Fibroblast of skin of left biceps (primary cell): ENCODE results near the gene ERG.

ENCODE experiments used
- DNase-seq, 2 experiments: peaks; one replicate each; pipeline ENCODE4 v3.0.0-alpha.2; 2013; ENCODE audit warnings: low read depth in 2 of 2

ERG gene

GRCh38 chr21:38389896-38390295 is 108.4 kb downstream of the ERG start:
- DNase-seq = no peak

DNA sequence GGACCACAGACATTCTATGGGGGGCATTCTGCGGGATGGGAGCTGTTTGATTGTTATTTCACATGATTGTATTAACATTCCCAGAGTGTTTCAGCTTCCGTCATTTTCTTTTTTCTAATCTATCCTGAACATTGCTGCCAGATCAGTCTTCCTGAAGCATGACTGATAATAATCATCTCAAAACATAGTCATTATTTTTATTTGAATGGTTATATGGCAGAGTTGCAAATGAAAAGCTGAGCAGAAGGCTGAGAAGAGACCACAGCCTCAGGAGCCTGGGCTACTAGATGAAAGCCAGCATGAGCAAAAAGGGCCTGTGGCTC is 109.0 kb downstream of the ERG start:
- no peak for DNase-seq

DNA sequence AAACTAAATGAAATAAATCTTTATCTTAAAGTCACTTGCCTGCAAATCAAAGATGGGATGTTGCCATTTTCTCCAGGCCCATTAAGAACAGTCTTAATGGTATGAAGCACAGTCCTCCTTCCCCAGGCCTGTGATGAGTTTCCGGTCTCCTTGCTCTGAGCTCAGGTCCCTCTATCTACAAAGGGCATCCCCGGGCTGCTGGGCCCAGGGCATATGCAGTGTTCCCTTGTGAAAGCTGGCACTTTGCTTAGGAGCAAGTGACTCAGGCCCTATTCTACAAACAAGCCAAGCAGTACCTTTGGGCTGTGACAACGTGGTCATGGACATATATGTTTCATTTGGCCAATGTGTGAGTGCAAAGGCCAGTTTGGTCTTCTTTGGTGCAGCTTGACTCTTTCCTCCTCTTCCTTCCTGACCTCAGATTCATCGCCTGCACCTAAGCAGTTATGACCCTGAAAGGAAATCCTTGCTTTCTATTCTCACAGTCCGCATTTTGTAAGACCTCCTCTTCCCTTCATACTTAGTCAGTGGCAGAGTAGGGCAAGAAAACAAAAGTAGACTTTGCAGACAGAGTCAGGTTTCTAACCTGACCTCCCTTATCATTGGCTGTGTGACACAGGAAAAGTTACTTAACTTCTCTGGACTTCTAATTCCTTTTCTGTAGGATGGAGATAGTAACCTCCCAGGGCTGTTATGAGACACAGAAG is 109.5 kb downstream of the ERG start:
- DNase-seq = no peak

DNA sequence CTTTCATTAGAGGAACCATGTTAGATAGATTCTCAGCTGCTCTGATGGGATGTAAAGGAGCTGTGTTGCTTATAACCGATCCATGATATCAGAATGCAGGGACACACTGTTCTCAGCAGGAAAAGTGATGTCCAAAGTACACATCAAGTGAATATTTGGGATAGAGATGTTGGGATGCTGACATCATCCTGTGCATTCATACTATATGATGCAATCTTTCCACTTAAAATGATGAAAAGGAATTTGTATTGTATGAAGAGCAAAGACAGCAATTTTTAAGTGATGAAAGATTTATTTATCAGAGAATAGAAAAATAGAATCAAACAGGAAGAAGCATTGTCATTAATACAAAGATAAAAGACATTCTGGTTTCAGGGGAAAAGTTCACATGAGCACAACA is 110.1 kb downstream of the ERG start:
- DNase-seq = peak; percentile 20 to 21

DNA sequence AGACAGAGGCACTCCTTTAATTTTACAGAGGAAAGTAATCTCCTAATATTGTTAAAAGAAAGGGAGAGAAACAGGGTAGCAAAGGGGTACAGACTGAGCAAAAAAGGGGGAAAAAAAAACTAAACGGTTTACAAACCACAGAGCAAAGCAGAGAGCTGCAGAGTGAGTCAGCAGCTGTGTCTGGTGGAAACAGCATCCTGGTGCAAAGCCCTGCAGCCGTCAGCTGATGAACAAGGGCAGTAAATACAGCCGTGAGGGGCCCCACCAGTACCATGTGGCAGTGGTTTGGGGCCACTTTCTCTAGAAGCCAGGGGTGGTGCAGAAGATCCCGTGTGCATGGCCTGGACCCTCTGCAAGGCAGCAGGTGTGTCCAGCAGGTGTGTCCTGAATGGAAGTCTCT is 111.3 kb downstream of the ERG start:
- DNase-seq = no peak

DNA sequence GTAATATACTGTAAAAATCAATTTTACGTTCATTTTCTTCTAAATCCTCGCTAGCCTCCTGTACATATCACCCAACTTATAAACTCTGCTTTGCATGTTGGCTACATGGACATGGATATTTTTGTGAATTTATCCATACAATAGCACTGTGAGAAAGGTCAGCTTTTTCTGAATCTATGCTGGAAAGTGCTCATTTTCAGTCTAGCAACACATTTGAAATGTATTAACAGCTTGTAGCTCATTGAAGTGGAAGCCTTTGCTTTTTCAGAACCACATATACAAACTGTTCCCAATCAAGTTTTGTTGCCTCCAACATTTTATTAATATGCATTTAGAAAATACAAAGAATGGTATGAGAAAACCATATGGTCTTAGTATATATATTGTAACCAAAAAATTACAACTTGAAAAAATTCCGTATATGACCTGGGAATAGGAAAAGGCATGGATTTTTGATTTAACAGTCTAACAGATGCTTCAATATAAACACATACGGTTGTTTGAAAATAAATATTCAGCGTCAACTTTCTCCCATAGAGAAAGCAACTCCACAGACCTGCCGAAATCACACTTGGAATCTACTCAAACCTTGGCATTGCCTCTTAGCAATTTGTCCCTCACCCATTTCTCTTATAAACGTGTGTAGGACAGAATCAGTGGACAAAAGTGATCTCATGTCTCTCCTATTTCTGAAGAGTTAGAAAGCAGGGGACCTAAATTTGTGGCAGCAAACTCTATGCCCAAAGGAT is 112.7 kb downstream of the ERG start:
- DNase-seq = no peak

DNA sequence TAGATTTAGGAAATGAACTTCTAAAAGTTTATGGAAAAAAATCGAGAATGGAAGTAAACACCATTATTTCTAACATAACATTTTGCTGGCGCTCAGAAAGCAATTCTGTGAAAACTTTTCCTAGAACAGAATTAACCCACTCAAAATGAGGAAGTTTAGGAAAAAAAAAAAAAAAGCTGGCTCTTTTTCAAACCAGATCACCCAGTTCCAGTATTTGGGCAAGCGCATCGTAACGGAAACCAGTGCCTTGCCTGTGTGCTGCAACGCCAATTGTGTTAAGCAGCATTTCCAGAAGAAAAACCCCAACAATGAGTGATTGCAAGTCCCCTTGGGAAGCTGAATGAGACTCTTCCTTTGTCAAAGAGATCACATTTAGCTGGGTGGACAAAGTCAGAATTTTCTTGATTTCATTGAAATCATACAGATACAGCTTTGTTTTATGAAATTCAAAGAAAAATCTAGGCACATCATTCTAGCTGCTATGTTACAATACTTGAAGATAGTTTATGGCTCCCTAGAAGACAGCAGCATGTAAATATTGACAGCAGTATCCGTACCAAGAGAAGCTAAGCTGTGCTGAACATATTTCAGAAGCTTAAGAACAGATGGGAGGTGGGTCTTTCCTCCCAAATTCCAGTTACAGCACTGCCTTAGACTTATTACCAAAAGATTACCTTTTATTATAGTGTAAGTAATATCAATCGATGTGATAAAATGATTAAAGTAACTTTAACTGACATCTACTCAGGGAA is 113.4 kb downstream of the ERG start:
- no peak for DNase-seq

DNA sequence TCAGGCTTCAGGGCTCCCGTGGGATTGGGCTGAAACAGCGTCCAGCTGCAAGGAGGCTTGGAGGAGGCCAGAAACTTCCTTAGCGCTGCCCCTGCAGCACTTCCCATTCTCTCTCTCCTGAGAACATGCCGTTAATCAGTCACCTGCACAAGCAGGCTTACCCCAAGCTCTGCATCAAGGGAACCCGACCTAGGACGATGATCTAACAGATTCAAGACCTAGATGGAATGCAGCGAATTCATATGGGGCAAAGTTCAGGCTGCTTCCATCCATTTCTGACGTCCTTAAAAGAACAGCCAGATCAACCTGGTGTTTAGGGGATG is 114.1 kb downstream of the ERG start:
- no peak for DNase-seq

- no peak for DNase-seq
Observed at GRCh38 chr21:38383411-38384237, 114.7 kb downstream of the ERG start.

DNA sequence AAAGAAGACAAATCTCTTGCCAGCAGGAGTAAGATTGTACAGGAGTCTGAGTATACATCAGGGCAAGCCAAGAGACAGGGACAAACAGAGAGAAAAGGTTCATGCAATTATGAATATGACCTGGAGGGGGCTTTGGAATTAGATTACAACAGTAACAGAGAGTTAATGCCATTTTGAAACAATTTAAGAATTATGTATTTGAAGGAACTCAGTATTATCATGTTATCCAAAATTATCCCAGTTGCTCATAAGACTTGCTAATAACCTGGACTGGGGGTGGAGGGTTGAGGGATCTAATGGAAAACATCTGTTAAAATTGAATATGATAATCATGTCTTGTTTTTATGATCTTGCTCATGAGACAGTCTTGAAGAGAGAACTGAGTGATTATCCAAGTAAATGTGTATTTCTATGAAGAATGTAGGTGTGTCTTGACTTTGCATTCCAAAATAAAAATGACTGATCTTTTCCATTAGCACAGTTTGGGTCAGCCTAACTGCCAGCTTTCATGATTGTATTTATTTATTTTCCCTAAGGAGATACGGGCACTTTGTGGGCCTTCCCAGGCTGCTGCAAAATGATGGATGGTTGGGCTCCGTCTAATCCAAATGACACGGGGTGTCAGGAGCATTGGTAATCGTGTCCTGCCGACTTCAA is 117.7 kb downstream of the ERG start:
- peak; percentile 15 to 19 for DNase-seq

GRCh38 chr21:38379147-38379546 is 119.1 kb downstream of the ERG start:
- no peak for DNase-seq

GRCh38 chr21:38377165-38378088 is 120.8 kb downstream of the ERG start:
- no peak for DNase-seq

DNA sequence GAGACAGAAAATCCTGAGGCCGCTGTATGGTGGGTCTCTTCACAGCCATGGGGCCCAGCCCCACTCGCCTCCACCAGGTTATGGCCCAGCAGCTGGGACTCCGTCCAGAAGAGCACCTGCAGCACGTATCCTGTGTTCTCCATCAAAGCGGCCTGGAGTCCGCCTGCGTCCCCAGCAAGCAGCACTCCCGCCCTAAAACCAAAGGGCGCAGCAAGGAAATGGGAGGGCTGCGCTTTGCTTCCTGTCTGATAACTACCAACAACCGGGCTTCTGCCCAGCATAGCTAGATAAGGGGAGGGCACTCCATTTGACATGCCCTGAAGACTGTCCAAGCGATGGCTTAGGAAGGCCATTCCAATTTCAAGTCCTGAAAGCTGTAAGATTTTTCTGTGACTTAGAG is 121.6 kb downstream of the ERG start:
- no peak for DNase-seq

DNA sequence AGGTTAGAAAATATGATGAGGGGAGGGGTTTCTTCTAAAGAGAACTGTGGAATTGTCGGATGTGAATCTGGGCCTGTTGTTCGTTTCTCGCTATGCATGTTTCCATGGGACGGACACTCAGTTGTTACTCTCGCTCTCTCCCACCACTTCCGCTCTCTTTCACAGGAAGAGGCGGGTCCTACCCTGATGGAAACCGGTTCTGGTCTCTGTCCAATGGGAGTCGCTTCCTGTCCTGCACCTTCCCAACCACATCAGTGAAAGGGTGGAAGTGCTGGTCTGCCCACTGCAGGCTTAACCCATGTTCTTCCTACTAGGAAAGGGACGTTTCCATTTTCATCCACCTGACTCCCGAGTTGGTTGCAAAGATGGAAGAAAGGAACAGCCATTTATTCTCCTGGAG is 122.0 kb downstream of the ERG start:
- DNase-seq = no peak

- no peak for DNase-seq
Observed at GRCh38 chr21:38367646-38368045, 130.6 kb downstream of the ERG start.

DNA sequence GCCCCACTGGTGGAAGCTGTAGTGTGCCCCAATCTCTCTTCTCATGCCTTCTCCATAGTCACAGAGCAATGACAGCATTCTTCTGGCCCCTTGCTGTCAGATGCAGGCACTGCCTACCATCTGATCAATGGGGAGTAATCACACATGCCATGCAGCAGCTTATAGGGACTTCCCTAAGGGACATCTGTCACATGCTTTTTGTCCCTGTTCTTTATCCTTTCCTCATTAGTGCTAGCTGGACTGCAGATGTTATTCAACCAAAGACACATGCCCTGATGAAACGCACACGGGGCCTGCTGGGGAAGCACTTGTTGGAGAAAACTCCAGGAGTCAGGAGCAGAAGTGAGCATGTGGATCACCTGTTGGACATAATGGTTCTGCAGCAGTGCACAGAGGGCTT is 132.8 kb downstream of the ERG start:
- DNase-seq = no peak

GRCh38 chr21:38363693-38364092 is 134.6 kb downstream of the ERG start:
- DNase-seq = no peak

DNA sequence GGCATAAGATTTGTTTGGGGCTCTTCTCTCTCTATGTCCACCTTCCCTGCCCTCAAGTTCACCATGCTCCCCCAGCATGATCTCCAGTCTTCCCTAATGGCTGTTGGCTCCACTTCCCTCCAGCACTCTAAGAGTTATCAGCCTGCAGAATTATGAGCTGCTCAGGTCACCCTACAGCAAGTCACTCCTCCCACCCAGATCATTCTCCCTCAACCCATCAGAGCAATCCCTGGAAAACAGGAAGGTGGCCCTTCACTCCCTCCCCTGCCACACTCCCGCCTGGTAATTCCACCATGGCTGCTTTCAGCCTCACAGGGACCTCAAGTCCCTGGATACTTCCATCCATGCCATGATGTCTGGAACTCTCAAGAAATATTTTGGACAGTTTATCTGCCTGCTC is 137.0 kb downstream of the ERG start:
- DNase-seq = no peak

DNA sequence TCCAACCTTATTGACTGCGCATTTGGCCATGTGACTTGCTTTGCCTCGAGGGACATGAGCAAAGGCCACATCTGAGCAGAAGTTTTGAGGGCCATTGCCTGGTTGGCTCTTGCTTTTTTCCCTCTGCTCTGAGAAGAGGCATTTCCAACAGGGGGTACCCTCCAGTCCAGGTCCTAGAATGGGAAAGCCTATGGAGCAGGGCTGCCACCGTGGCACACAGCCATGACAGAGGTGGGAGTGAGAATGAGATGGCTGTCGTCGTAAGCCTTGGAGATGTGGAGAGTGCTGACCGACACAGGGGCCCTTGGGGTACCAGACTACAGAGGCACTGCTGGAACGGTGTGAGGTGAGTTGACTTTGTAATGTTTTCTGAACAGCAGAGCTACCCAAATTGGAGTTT is 138.4 kb downstream of the ERG start:
- no peak for DNase-seq

- no peak for DNase-seq
Observed at GRCh38 chr21:38359090-38359489, 139.2 kb downstream of the ERG start.

- no peak for DNase-seq
Observed at GRCh38 chr21:38358666-38359065, 139.6 kb downstream of the ERG start.
